ENCODE measurements around the gene CCDC85C. TPM values are rescaled to one million over a fixed set of nuclear protein-coding genes. Genes with fewer than 3 reads are reported as not detected.

Gene CCDC85C
- total and polyA plus RNA-seq, 2 of the 8 experiments (the other 6 are each of a cell fraction or from before 2014, with no cell fraction given), result 16.8 to 35.8 TPM

DNA sequence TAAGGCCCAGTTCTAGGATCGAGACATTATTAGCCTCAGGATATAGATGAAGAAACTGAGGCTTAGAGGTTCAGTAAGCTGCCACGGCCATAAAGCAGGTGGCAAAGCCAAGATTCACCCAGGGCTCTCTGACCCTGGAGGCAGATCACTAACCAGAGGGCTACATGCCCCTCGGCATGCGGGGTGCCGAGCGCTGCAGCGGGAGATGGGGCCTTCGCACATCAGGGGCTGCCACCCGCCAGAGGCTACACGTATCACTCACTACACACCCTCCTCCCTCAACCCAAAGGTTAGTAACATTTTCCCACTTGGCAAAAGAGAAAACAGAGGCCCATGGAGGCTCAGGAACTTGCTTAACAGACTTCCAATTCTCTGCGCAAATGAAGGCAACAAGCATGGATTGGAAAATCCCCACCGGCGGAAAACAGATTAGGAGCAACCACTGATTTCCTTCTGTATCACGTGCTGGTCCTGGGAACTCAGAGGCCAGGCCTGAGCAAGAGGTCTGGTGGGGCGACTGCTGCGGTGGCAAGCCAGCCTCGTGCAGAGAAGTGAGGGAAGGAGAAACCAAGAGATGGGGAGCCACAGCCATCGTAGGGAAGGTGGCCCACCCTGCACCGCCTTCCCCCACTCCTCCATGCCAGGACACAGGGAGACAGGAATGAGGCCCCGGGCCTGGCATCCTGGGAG lies 6.0 kb downstream of the CCDC85C start:
- H3K79me2 ChIP-seq (ENCODE audit: control insufficient read depth in 1 of 2, insufficient read depth in 2 of 2, low read length in 2 of 2), result peaks cover 6 to 80% of the 10 kb centered on the region in 2 experiments; a peak in 3 of 4 replicates
- peaks cover 21 to 46% of the 10 kb centered on the region in 2 experiments for H4K20me1 ChIP-seq (replicated peaks in 1 of 2; ENCODE audit: control insufficient read depth in 1 of 2, insufficient read depth in 2 of 2, low read length in 2 of 2)
- H2BK20ac ChIP-seq (ENCODE audit: low read length), result no peak overlapping the region
- no peak overlapping the region for H3K23ac ChIP-seq (ENCODE audit: insufficient read length)
- H2BK15ac ChIP-seq (ENCODE audit: low read length), result peak overlapping the region; percentile 72; the same call in 1 of the 2 replicates
- H2AFZ ChIP-seq (ENCODE audit: low read length), result no peak overlapping the region
- H2BK5ac ChIP-seq (ENCODE audit: low read depth, low read length), result no peak overlapping the region
- no peak overlapping the region for H3K56ac ChIP-seq (replicated peaks; ENCODE audit: insufficient read length, low read depth, low read length)
- no peak overlapping the region for H2BK12ac ChIP-seq (ENCODE audit: low read depth, low read length)
- no peak overlapping the region for H3K27ac ChIP-seq (ENCODE audit: low read depth, low read length)
- H3K4me3 ChIP-seq (ENCODE audit: extremely low read depth in 1 of 4, insufficient read depth in 2 of 4, low read depth in 3 of 4, low read length in 4 of 4), result no peak overlapping the region
- H3K14ac ChIP-seq (ENCODE audit: insufficient read length), result no peak overlapping the region
- no peak overlapping the region for H2AK5ac ChIP-seq (ENCODE audit: low read depth, low read length)
- no peak for DNase-seq (ENCODE audit: low read depth in 1 of 2, low spot score in 2 of 2)
- POLR2A ChIA-PET (ENCODE audit: partially characterized antibody), result interaction anchor here (0.9 to 1.1 kb wide), 2 partner anchors 37 to 74 kb away, joined by 3 to 4 read pairs; no protein-coding TSS in a partner anchor
- no peak overlapping the region for H3K18ac ChIP-seq (ENCODE audit: extremely low read depth, low read length)
- 93% methylated on average over 20 of the region's 20 CpGs; no CpG with 5 or more reads in 1 of the 2 experiments for WGBS, 2 experiments (ENCODE audit: extremely low coverage in 1 of 2, insufficient coverage in 1 of 2, insufficient read length in 1 of 2, insufficient replicate concordance in 2 of 2, low coverage in 1 of 2, low lambda C conversion rate in 2 of 2, missing lambda C conversion rate in 1 of 2)
- H3K9ac ChIP-seq (replicated peaks in 1 of 4; ENCODE audit: extremely low read depth in 1 of 4, low read depth in 3 of 4, low read length in 3 of 4), result no peak overlapping the region
- peaks cover 35% of the 10 kb centered on the region for H3K79me1 ChIP-seq (ENCODE audit: low read depth, low read length)
- no peak overlapping the region for H3K4me2 ChIP-seq (ENCODE audit: insufficient read depth in 1 of 2, low read depth in 2 of 2, low read length in 2 of 2)
- H2BK120ac ChIP-seq (replicated peaks; ENCODE audit: low read depth, low read length), result no peak overlapping the region
- no peaks in the 10 kb centered on the region; a peak in 1 of 8 replicates for H3K36me3 ChIP-seq (ENCODE audit: control insufficient read depth in 2 of 4, insufficient read depth in 4 of 4, low read length in 3 of 4)
- H4K5ac ChIP-seq (ENCODE audit: insufficient read length, low read depth, low read length), result no peak overlapping the region
- FAIRE-seq, result no peak
- CTCF ChIA-PET (ENCODE audit: partially characterized antibody), result interaction anchor here (0.6 to 1.3 kb wide), 4 partner anchors 9 to 24 kb away, joined by 3 to 5 read pairs (median 3); no protein-coding TSS in a partner anchor
- no peak overlapping the region for H4K91ac ChIP-seq (replicated peaks; ENCODE audit: insufficient read length, low read length)
- H3K23me2 ChIP-seq (ENCODE audit: low read depth, low read length), result peaks cover 7% of the 10 kb centered on the region; the same call in 1 of the 2 replicates
- H3K4me1 ChIP-seq (replicated peaks in 1 of 4; ENCODE audit: control insufficient read depth in 3 of 4, insufficient read depth in 4 of 4, low read length in 3 of 4), result peaks cover 4 to 19% (median 8%) of the 10 kb centered on the region in 4 experiments
- H3K4ac ChIP-seq (replicated peaks; ENCODE audit: insufficient read length, low read depth, low read length), result no peak overlapping the region
- H3K9me3 ChIP-seq (ENCODE audit: insufficient read depth in 2 of 2, low read depth in 1 of 2, low read length in 1 of 2), result no peaks in the 10 kb centered on the region
- no peak overlapping the region for H4K8ac ChIP-seq (ENCODE audit: extremely low read depth, insufficient read depth, low read length)
- H3K27me3 ChIP-seq (replicated peaks in 1 of 4; ENCODE audit: control insufficient read depth in 3 of 4, extremely low read depth in 1 of 4, insufficient read depth in 3 of 4, low read length in 3 of 4), result peaks cover 6 to 14% (median 12%) of the 10 kb centered on the region in 4 experiments; a peak in 6 of 7 replicates
- TF ChIP-seq, protein P1, sequence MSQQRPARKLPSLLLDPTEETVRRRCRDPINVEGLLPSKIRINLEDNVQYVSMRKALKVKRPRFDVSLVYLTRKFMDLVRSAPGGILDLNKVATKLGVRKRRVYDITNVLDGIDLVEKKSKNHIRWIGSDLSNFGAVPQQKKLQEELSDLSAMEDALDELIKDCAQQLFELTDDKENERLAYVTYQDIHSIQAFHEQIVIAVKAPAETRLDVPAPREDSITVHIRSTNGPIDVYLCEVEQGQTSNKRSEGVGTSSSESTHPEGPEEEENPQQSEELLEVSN (IDR thresholded peaks at IDR 0.05), result no peak
- TF ChIP-seq NRF1 (IDR thresholded peaks at IDR 0.05; ENCODE audit: low read depth, low read length) (no peak), BCL11A (IDR thresholded peaks at IDR 0.05; ENCODE audit: low read depth in 2 of 2, low read length in 2 of 2) (no peak), TEAD4 (IDR thresholded peaks at IDR 0.05; ENCODE audit: low read depth, low read length) (no peak), CREB1 (IDR thresholded peaks at IDR 0.05) (no peak), CHD1 (IDR thresholded peaks at IDR 0.05; ENCODE audit: low read depth, low read length) (no peak), KDM5A (IDR thresholded peaks at IDR 0.05; ENCODE audit: low read length) (no peak), SUZ12 (IDR thresholded peaks at IDR 0.05; ENCODE audit: low read length) (no peak), TBP (IDR thresholded peaks at IDR 0.05; ENCODE audit: low read depth, low read length) (no peak), CBX8 (IDR thresholded peaks at IDR 0.05; ENCODE audit: borderline replicate concordance, low read depth, low read length) (no peak), KDM1A (IDR thresholded peaks at IDR 0.05; ENCODE audit: borderline replicate concordance, low read length) (no peak), CHD2 (IDR thresholded peaks at IDR 0.05; ENCODE audit: low read length) (no peak), CBX5 (IDR thresholded peaks at IDR 0.05; ENCODE audit: low read depth, low read length) (no peak)

Measured in H1 (cell line).